Activated CD4-positive, alpha-beta memory T cell treated with anti-CD3 and anti-CD28 coated beads for 36 hours (primary cell): ENCODE data around the gene DET1. TPM values are rescaled to one million over a fixed set of nuclear protein-coding genes. Genes with fewer than 3 reads are reported as not detected.

Source experiments
- CTCF ChIA-PET: fragments of 350-600 bp; sonication (Branson Sonifier 250); formaldehyde crosslinking; loops from one replicate; lab custom pipeline; 2021; ENCODE audit warnings: antibody characterized with exemption, inconsistent platforms; lab: Charles Lee
- POLR2A ChIA-PET: fragments of 350-600 bp; sonication (Branson Sonifier 250); formaldehyde crosslinking; loops from one replicate; lab custom pipeline; 2021; ENCODE audit warnings: antibody characterized with exemption; lab: Charles Lee
- DNase-seq: peaks from one replicate; pipeline ENCODE4 v3.0.0-alpha.2; 2020
- H3K27ac Mint-ChIP-seq: one replicate; pipeline ENCODE4 v1.8.0; 2021; ENCODE audit warnings: mixed read lengths
- H3K27me3 Mint-ChIP-seq: one replicate; pipeline ENCODE4 v1.8.0; 2021; ENCODE audit warnings: mixed read lengths
- H3K36me3 Mint-ChIP-seq: one replicate; pipeline ENCODE4 v1.8.0; 2021; ENCODE audit warnings: mixed read lengths
- H3K4me1 Mint-ChIP-seq: one replicate; pipeline ENCODE4 v1.8.0; 2021; ENCODE audit warnings: low read depth, mixed read lengths
- H3K4me3 Mint-ChIP-seq: one replicate; pipeline ENCODE4 v1.8.0; 2021; ENCODE audit warnings: mild to moderate bottlenecking, mixed read lengths
- H3K9me3 Mint-ChIP-seq: one replicate; pipeline ENCODE4 v1.8.0; 2021; ENCODE audit warnings: mixed read lengths
- intact Hi-C: fragments of 100-400 bp; cut with micrococcal nuclease; formaldehyde crosslinking; loops from one replicate; pipeline ENCODE4 v1.15.1; 2023
- total RNA-seq, 2 experiments: library from RNA; stranded (reverse); gene quantifications; one replicate each; pipeline ENCODE4 v1.2.3, GENCODE V29; 2021

The DET1 gene
- total RNA-seq, 2 experiments from 2014 or later = 1.9 to 2.2 TPM

GRCh38 chr15:88512078-88512477 is 34.4 kb downstream of the DET1 start:
- Mint-ChIP-seq H3K36me3 (peaks cover 27% of the 10 kb centered on the region), H3K9me3 (no peaks in the 10 kb centered on the region), H3K4me3 (no peak overlapping the region), H3K4me1 (peaks cover 4% of the 10 kb centered on the region), H3K27ac (no peak overlapping the region), H3K27me3 (no peaks in the 10 kb centered on the region)
- POLR2A ChIA-PET = no interaction called here
- DNase-seq = no peak
- intact Hi-C loops = no loop called here
- CTCF ChIA-PET = no interaction called here

GRCh38 chr15:88511161-88511560 is 35.3 kb downstream of the DET1 start:
- Mint-ChIP-seq H3K27ac (no peak overlapping the region), H3K27me3 (no peaks in the 10 kb centered on the region), H3K9me3 (no peaks in the 10 kb centered on the region), H3K4me1 (peaks cover 4% of the 10 kb centered on the region), H3K36me3 (peaks cover 27% of the 10 kb centered on the region), H3K4me3 (no peak overlapping the region)
- CTCF ChIA-PET = no interaction called here
- no peak for DNase-seq
- intact Hi-C loops = no loop called here
- POLR2A ChIA-PET = no interaction called here

- no peaks in the 10 kb centered on the region for H3K27me3 Mint-ChIP-seq
- peaks cover 4% of the 10 kb centered on the region for H3K4me1 Mint-ChIP-seq
- POLR2A ChIA-PET = no interaction called here
- DNase-seq = no peak
- no peak overlapping the region for H3K4me3 Mint-ChIP-seq
- no peaks in the 10 kb centered on the region for H3K9me3 Mint-ChIP-seq
- intact Hi-C loops = no loop called here
- no peak overlapping the region for H3K27ac Mint-ChIP-seq
- CTCF ChIA-PET = no interaction called here
- H3K36me3 Mint-ChIP-seq = peaks cover 27% of the 10 kb centered on the region
Observed at GRCh38 chr15:88509964-88510363, 36.5 kb downstream of the DET1 start.

- ChIA-PET CTCF (no interaction called here), POLR2A (no interaction called here)
- intact Hi-C loops = no loop called here
Observed at GRCh38 chr15:88509321-88509720, 37.2 kb downstream of the DET1 start.

GRCh38 chr15:88506628-88507027 is 39.9 kb downstream of the DET1 start:
- peaks cover 20% of the 10 kb centered on the region for H3K36me3 Mint-ChIP-seq
- POLR2A ChIA-PET = no interaction called here
- intact Hi-C loops = no loop called here

More at GRCh38 chr15:88509321-88509720, 37.2 kb downstream of the DET1 start:
- peaks cover 4% of the 10 kb centered on the region for H3K4me1 Mint-ChIP-seq
- no peaks in the 10 kb centered on the region for H3K9me3 Mint-ChIP-seq
- DNase-seq = no peak
- no peak overlapping the region for H3K27ac Mint-ChIP-seq
- no peak overlapping the region for H3K4me3 Mint-ChIP-seq
- H3K36me3 Mint-ChIP-seq = peaks cover 26% of the 10 kb centered on the region
- H3K27me3 Mint-ChIP-seq = no peaks in the 10 kb centered on the region

GRCh38 chr15:88505721-88506120 is 40.8 kb downstream of the DET1 start:
- no peak overlapping the region for H3K4me3 Mint-ChIP-seq
- ChIA-PET POLR2A (no interaction called here), CTCF (no interaction called here)
- no peak overlapping the region for H3K27ac Mint-ChIP-seq
- intact Hi-C loops = no loop called here
- DNase-seq = no peak
- H3K9me3 Mint-ChIP-seq = no peaks in the 10 kb centered on the region
- H3K27me3 Mint-ChIP-seq = no peaks in the 10 kb centered on the region
- H3K4me1 Mint-ChIP-seq = peaks cover 4% of the 10 kb centered on the region
- H3K36me3 Mint-ChIP-seq = peaks cover 16% of the 10 kb centered on the region

More at GRCh38 chr15:88506628-88507027, 39.9 kb downstream of the DET1 start:
- Mint-ChIP-seq H3K27me3 (no peaks in the 10 kb centered on the region), H3K4me3 (no peak overlapping the region), H3K4me1 (peaks cover 4% of the 10 kb centered on the region), H3K27ac (no peak overlapping the region), H3K9me3 (no peaks in the 10 kb centered on the region)
- no peak for DNase-seq
- CTCF ChIA-PET = no interaction called here

- no peaks in the 10 kb centered on the region for H3K27me3 Mint-ChIP-seq
- intact Hi-C loops = no loop called here
- H3K4me3 Mint-ChIP-seq = no peak overlapping the region
- H3K27ac Mint-ChIP-seq = no peak overlapping the region
- no peak for DNase-seq
- peaks cover 10% of the 10 kb centered on the region for H3K36me3 Mint-ChIP-seq
- ChIA-PET CTCF (no interaction called here), POLR2A (no interaction called here)
- H3K4me1 Mint-ChIP-seq = no peaks in the 10 kb centered on the region
- H3K9me3 Mint-ChIP-seq = no peaks in the 10 kb centered on the region
Observed at GRCh38 chr15:88504445-88504844, 42.0 kb downstream of the DET1 start.

- CTCF ChIA-PET = no interaction called here
- Mint-ChIP-seq H3K27ac (no peak overlapping the region), H3K36me3 (peaks cover 5% of the 10 kb centered on the region), H3K9me3 (no peaks in the 10 kb centered on the region), H3K4me3 (no peak overlapping the region), H3K4me1 (no peaks in the 10 kb centered on the region), H3K27me3 (no peaks in the 10 kb centered on the region)
- POLR2A ChIA-PET = no interaction called here
- DNase-seq = no peak
- intact Hi-C loops = no loop called here
Observed at GRCh38 chr15:88498996-88499395, 47.5 kb downstream of the DET1 start.

GRCh38 chr15:88497109-88497765 is 49.2 kb downstream of the DET1 start:
- no peaks in the 10 kb centered on the region for H3K27me3 Mint-ChIP-seq
- intact Hi-C loops = no loop called here

GRCh38 chr15:88493844-88494243 is 52.6 kb downstream of the DET1 start:
- Mint-ChIP-seq H3K36me3 (peaks cover 2% of the 10 kb centered on the region), H3K27me3 (no peaks in the 10 kb centered on the region), H3K4me3 (no peak overlapping the region), H3K9me3 (no peaks in the 10 kb centered on the region), H3K27ac (no peak overlapping the region), H3K4me1 (no peaks in the 10 kb centered on the region)
- intact Hi-C loops = no loop called here
- ChIA-PET CTCF (no interaction called here), POLR2A (no interaction called here)
- DNase-seq = no peak

More at GRCh38 chr15:88497109-88497765, 49.2 kb downstream of the DET1 start:
- CTCF ChIA-PET = no interaction called here
- H3K36me3 Mint-ChIP-seq = peaks cover 5% of the 10 kb centered on the region
- POLR2A ChIA-PET = no interaction called here
- H3K27ac Mint-ChIP-seq = no peak overlapping the region
- H3K9me3 Mint-ChIP-seq = no peaks in the 10 kb centered on the region
- H3K4me3 Mint-ChIP-seq = no peak overlapping the region
- H3K4me1 Mint-ChIP-seq = no peaks in the 10 kb centered on the region
- no peak for DNase-seq

- intact Hi-C loops = no loop called here
- peaks cover 2% of the 10 kb centered on the region for H3K36me3 Mint-ChIP-seq
- DNase-seq = no peak
- CTCF ChIA-PET = no interaction called here
- POLR2A ChIA-PET = no interaction called here
- no peak overlapping the region for H3K27ac Mint-ChIP-seq
- H3K4me3 Mint-ChIP-seq = no peak overlapping the region
- no peaks in the 10 kb centered on the region for H3K9me3 Mint-ChIP-seq
- no peaks in the 10 kb centered on the region for H3K4me1 Mint-ChIP-seq
- no peaks in the 10 kb centered on the region for H3K27me3 Mint-ChIP-seq
Observed at GRCh38 chr15:88491158-88491557, 55.3 kb downstream of the DET1 start.

- no peak overlapping the region for H3K27ac Mint-ChIP-seq
- POLR2A ChIA-PET = no interaction called here
- H3K9me3 Mint-ChIP-seq = no peaks in the 10 kb centered on the region
- no peaks in the 10 kb centered on the region for H3K4me1 Mint-ChIP-seq
- H3K27me3 Mint-ChIP-seq = no peaks in the 10 kb centered on the region
- no peak for DNase-seq
- intact Hi-C loops = no loop called here
- CTCF ChIA-PET = no interaction called here
- peaks cover 2% of the 10 kb centered on the region for H3K36me3 Mint-ChIP-seq
- H3K4me3 Mint-ChIP-seq = no peak overlapping the region
Observed at GRCh38 chr15:88490036-88490435, 56.4 kb downstream of the DET1 start.

- H3K4me3 Mint-ChIP-seq = no peak overlapping the region
- no peaks in the 10 kb centered on the region for H3K27me3 Mint-ChIP-seq
- no peaks in the 10 kb centered on the region for H3K4me1 Mint-ChIP-seq
- DNase-seq = no peak
- H3K9me3 Mint-ChIP-seq = no peaks in the 10 kb centered on the region
- POLR2A ChIA-PET = no interaction called here
- no peak overlapping the region for H3K27ac Mint-ChIP-seq
- intact Hi-C loops = no loop called here
- CTCF ChIA-PET = interaction anchor here (0.6 kb wide), 1 partner anchor 243 kb away, joined by 3 read pairs; no protein-coding TSS in a partner anchor
- H3K36me3 Mint-ChIP-seq = no peaks in the 10 kb centered on the region
Observed at GRCh38 chr15:88489321-88489720, 57.2 kb downstream of the DET1 start.
